HepG2 (cell line): ENCODE data around the gene XPC. TPM values are rescaled to one million over a fixed set of nuclear protein-coding genes. Genes with fewer than 3 reads are reported as not detected.

Experiments
- ATAC-seq: fragments of 200-7000 bp; cut with Tn5 transposase; 3 replicates; pipeline ENCODE4 v1.9.1; 2020; ENCODE audit warnings: mild to moderate bottlenecking, moderate library complexity
- BruUV-seq: library from RNA; stranded (reverse); fragments of 400-500 nt; replicated peaks from 2 replicates; lab custom pipeline; 2021; lab: Mats Ljungman, UMichigan
- CTCF ChIA-PET: fragments of 300-600 bp; formaldehyde crosslinking; extraction: SDS; loops from one replicate; lab custom pipeline; 2021; ENCODE audit warnings: low total read pairs, inconsistent platforms, low intra/inter-chr PET ratio; lab: Yijun Ruan, JAX
- POLR2A ChIA-PET: fragments of 350-600 bp; sonication (Branson Sonifier 250); formaldehyde crosslinking; loops from one replicate; lab custom pipeline; 2020; ENCODE audit warnings: antibody characterized with exemption, inconsistent platforms; lab: Yijun Ruan, JAX
- DNase-seq: peaks from one replicate; pipeline ENCODE4 v3.0.0-alpha.2; 2015; ENCODE audit warnings: low spot score
- FAIRE-seq: peaks from 3 replicates; lab custom pipeline; 2011; peaks lifted over from hg19 to GRCh38; lab: Jason Lieb, UNC
- H2AFZ ChIP-seq: one replicate; pipeline ENCODE4 v1.6.1; 2011; ENCODE audit warnings: low read length, inconsistent platforms
- H3K27ac ChIP-seq: fragments of 300-600 bp; 3 replicates; pipeline ENCODE4 v1.8.0; 2011; ENCODE audit warnings: mixed run types, mild to moderate bottlenecking, mixed read lengths, low read length, inconsistent platforms; ENCODE audit not compliant: insufficient read depth; ENCODE audit errors: extremely low read length
- H3K27me3 ChIP-seq, 2 experiments: fragments of 200-600 bp in 1 of 2; 2 replicates in 1 of 2; 3 replicates in 1 of 2; pipeline versions ENCODE4 v1.6.0 to v1.8.0; 2011; ENCODE audit warnings: low read length in 2 of 2, mild to moderate bottlenecking in 2 of 2, moderate library complexity in 2 of 2, inconsistent platforms in 1 of 2; ENCODE audit not compliant: insufficient read depth in 2 of 2, control insufficient read depth in 1 of 2
- H3K36me3 ChIP-seq, 2 experiments: fragments of 200-600 bp in 1 of 2; replicated peaks in 1 of 2; 2 replicates in 1 of 2; 3 replicates in 1 of 2; pipeline versions ENCODE4 v1.5.1 to v1.8.0; 2011; ENCODE audit warnings: low read length in 2 of 2, inconsistent platforms in 1 of 2; ENCODE audit not compliant: insufficient read depth in 2 of 2, control insufficient read depth in 1 of 2
- H3K4me1 ChIP-seq: 2 replicates; pipeline ENCODE4 v1.5.1; 2012; ENCODE audit warnings: low read length, inconsistent platforms; ENCODE audit not compliant: insufficient read depth
- H3K4me2 ChIP-seq: 2 replicates; pipeline ENCODE4 v1.6.0; 2011; ENCODE audit warnings: low read depth, low read length, inconsistent platforms
- H3K4me3 ChIP-seq, 3 experiments: fragments of 200-600 bp in 1 of 3; sonication (generic), shearing (Covaris generic) in 1 of 3; replicated peaks in 1 of 3; 2 replicates each; pipeline ENCODE4 v1.5.1; 2011 to 2016; ENCODE audit warnings: low read length in 3 of 3, inconsistent platforms in 2 of 3, low read depth in 2 of 3, mild to moderate bottlenecking in 2 of 3, control low read depth in 1 of 3, mixed read lengths in 1 of 3; ENCODE audit not compliant: insufficient read depth in 1 of 3
- H3K79me2 ChIP-seq: one replicate; pipeline ENCODE4 v1.6.1; 2011; ENCODE audit warnings: low read length, inconsistent platforms; ENCODE audit not compliant: insufficient read depth
- H3K9ac ChIP-seq: 2 replicates; pipeline ENCODE4 v1.6.0; 2011; ENCODE audit warnings: mild to moderate bottlenecking, low read depth, low read length, inconsistent platforms; ENCODE audit not compliant: insufficient read depth
- H3K9me3 ChIP-seq: 2 replicates; pipeline ENCODE4 v1.5.1; 2012; ENCODE audit warnings: mild to moderate bottlenecking, low read length
- H4K20me1 ChIP-seq: 2 replicates; pipeline ENCODE4 v1.6.0; 2011; ENCODE audit warnings: inconsistent platforms, mild to moderate bottlenecking, low read length, moderate library complexity; ENCODE audit not compliant: insufficient read depth
- HES4 ChIP-seq: sonication (generic); formaldehyde crosslinking; IDR thresholded peaks from 2 replicates; pipeline ENCODE4 v1.9.0; 2021; ENCODE audit warnings: mild to moderate bottlenecking, missing genetic modification reagents, borderline replicate concordance
- TGIF2 ChIP-seq: IDR thresholded peaks from 2 replicates; pipeline ENCODE4 v1.6.1; 2016; ENCODE audit warnings: control low read depth, missing compliant biosample characterization
- ZBTB3 ChIP-seq: sonication (generic); formaldehyde crosslinking; IDR thresholded peaks from 2 replicates; pipeline ENCODE4 v1.4.0; 2020; ENCODE audit warnings: low read depth, mild to moderate bottlenecking, moderate library complexity, missing genetic modification reagents, borderline replicate concordance
- ZFP90 ChIP-seq: sonication (generic); formaldehyde crosslinking; IDR thresholded peaks from 2 replicates; pipeline ENCODE4 v1.8.0; 2022; ENCODE audit warnings: missing genetic modification reagents, mild to moderate bottlenecking, inconsistent platforms, borderline replicate concordance
- ZNF547 ChIP-seq: sonication (generic); formaldehyde crosslinking; IDR thresholded peaks from 2 replicates; pipeline ENCODE4 v1.5.1; 2020; ENCODE audit warnings: mild to moderate bottlenecking, missing genetic modification reagents
- ZNF550 ChIP-seq: sonication (generic); formaldehyde crosslinking; IDR thresholded peaks from 2 replicates; pipeline ENCODE4 v1.4.0; 2020; ENCODE audit warnings: mild to moderate bottlenecking, missing genetic modification reagents, borderline replicate concordance
- ZNF558 ChIP-seq: sonication (generic); formaldehyde crosslinking; IDR thresholded peaks from 2 replicates; pipeline ENCODE4 v1.9.0; 2022; ENCODE audit warnings: mild to moderate bottlenecking, missing genetic modification reagents, borderline replicate concordance
- WGBS: methylation state at CpG from one replicate; pipeline ENCODE4 v1.1.6; 2017; ENCODE audit warnings: low lambda C conversion rate; 5-methylcytosine and 5-hydroxymethylcytosine counted together
- in situ Hi-C: cut with HindIII; loops from 2 replicates; pipeline ENCODE4 v1.10.0; 2017; ENCODE audit warnings: low pct_unique_long_range_greater_than_20kb; ENCODE audit not compliant: extremely low pct_ligation_motif_present
- intact Hi-C: fragments of 100-400 bp; cut with micrococcal nuclease; formaldehyde crosslinking; loops from one replicate; pipeline ENCODE4 v1.10.0; 2022; ENCODE audit not compliant: unreplicated experiment
- polyA plus RNA-seq, 8 experiments: library from polyadenylated mRNA; depleted of rRNA in 3 of 8; stranded (reverse) in 7 of 8; unstranded in 1 of 8; fragments of >200 nt; fragmentation: Illumina TruSeq in 4 of 8; extraction: Trizol in 4 of 8; gene quantifications; 2 replicates each; pipeline versions ENCODE4 v1.2.1 to v1.2.3, GENCODE V29; 2011 to 2016; ENCODE audit warnings: low read depth in 4 of 8, missing spikeins in 1 of 8, mixed read lengths in 1 of 8; ENCODE audit not compliant: insufficient read depth in 1 of 8
- total RNA-seq, 5 experiments: library from RNA; depleted of rRNA; stranded (reverse); fragments of >200 nt; fragmentation: Illumina TruSeq; extraction: Trizol; gene quantifications; 2 replicates each; pipeline ENCODE4 v1.2.3, GENCODE V29; 2016; ENCODE audit warnings: low read depth in 1 of 5
- TF ChIP-seq, protein P1 (sequence below): sonication (generic); formaldehyde crosslinking; IDR thresholded peaks from 2 replicates; pipeline ENCODE4 v1.5.0; 2020; ENCODE audit warnings: mild to moderate bottlenecking, missing genetic modification reagents, moderate library complexity
- TF ChIP-seq, protein P2 (sequence below): sonication (generic); formaldehyde crosslinking; IDR thresholded peaks from 2 replicates; pipeline ENCODE4 v1.4.0; 2020; ENCODE audit warnings: missing genetic modification reagents

XPC gene
- total and polyA plus RNA-seq, 2 of the 13 experiments (the other 11 are each of a cell fraction or from before 2014, with no cell fraction given): 9.4 to 24.1 TPM

DNA sequence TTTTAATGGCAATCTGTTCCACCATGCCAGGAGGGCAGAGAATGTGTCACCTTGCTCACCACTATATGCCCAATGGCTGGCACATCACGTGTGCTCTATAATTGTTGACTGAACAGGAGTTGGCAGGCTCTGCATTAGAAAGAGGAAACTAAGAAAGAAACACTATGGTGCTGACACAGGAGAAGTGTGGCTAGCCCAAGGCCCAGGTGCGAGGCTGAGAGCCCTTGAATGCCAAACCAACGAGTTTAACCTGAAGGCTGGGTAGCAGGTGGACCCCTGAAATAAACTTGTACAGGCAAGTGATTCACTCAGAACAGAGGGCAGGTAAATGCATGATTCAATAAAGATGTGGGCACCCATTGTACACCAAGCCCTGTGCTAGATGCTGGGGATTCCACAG is 56.1 kb downstream of the XPC start:
- no peak overlapping the region for H2AFZ ChIP-seq
- POLR2A ChIA-PET: interaction anchor here (5.0 kb wide), 1 partner anchor 56 kb away, joined by 75 read pairs; the partner anchor contains the start of genes LSM3 and XPC
- TF ChIP-seq ZNF547 (CRISPR knock-in tag) (no peak), ZFP90 (CRISPR knock-in tag) (no peak), ZNF558 (no peak), TGIF2 (CRISPR knock-in tag) (no peak), ZNF550 (CRISPR knock-in tag) (no peak), ZBTB3 (CRISPR knock-in tag) (no peak), HES4 (CRISPR knock-in tag) (no peak)
- TF ChIP-seq, protein P1, sequence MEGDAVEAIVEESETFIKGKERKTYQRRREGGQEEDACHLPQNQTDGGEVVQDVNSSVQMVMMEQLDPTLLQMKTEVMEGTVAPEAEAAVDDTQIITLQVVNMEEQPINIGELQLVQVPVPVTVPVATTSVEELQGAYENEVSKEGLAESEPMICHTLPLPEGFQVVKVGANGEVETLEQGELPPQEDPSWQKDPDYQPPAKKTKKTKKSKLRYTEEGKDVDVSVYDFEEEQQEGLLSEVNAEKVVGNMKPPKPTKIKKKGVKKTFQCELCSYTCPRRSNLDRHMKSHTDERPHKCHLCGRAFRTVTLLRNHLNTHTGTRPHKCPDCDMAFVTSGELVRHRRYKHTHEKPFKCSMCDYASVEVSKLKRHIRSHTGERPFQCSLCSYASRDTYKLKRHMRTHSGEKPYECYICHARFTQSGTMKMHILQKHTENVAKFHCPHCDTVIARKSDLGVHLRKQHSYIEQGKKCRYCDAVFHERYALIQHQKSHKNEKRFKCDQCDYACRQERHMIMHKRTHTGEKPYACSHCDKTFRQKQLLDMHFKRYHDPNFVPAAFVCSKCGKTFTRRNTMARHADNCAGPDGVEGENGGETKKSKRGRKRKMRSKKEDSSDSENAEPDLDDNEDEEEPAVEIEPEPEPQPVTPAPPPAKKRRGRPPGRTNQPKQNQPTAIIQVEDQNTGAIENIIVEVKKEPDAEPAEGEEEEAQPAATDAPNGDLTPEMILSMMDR: no peak
- TF ChIP-seq, protein P2, sequence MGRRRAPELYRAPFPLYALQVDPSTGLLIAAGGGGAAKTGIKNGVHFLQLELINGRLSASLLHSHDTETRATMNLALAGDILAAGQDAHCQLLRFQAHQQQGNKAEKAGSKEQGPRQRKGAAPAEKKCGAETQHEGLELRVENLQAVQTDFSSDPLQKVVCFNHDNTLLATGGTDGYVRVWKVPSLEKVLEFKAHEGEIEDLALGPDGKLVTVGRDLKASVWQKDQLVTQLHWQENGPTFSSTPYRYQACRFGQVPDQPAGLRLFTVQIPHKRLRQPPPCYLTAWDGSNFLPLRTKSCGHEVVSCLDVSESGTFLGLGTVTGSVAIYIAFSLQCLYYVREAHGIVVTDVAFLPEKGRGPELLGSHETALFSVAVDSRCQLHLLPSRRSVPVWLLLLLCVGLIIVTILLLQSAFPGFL: no peak
- TF ChIP-seq, all 625 proteins: peak for 0
- Histone ChIP-seq H3K4me3 (no peak overlapping the region), H3K9ac (no peak overlapping the region), H3K9me3 (no peaks in the 10 kb centered on the region), H3K4me2 (no peak overlapping the region), H4K20me1 (peaks cover 12% of the 10 kb centered on the region), H3K36me3 (peaks cover 1 to 8% of the 10 kb centered on the region in 2 experiments; a peak in 2 of 5 replicates), H3K4me1 (peaks cover 75% of the 10 kb centered on the region), H3K79me2 (peaks cover 51% of the 10 kb centered on the region), H3K27me3 (no peaks in the 10 kb centered on the region; a peak in 1 of 5 replicates), H3K27ac (no peak overlapping the region)
- no TSS peak for BruUV-seq
- intact Hi-C loops: no loop called here
- no peak for ATAC-seq
- CTCF ChIA-PET: no interaction called here
- in situ Hi-C loops: no loop called here
- no peak for DNase-seq
- 100% methylated on average over 3 of the region's 3 CpGs for WGBS
- FAIRE-seq: no peak
